GM23338 (cell line): ENCODE results near the gene FSHB. TPM values are rescaled to one million over a fixed set of nuclear protein-coding genes. Genes with fewer than 3 reads are reported as not detected.

ENCODE experiments used
- ATAC-seq: fragments of 200-7000 bp; cut with Tn5 transposase; 3 replicates; pipeline ENCODE4 v1.9.1; 2020
- DNase-seq: peaks from one replicate; pipeline ENCODE4 v3.0.0-alpha.2; 2015; ENCODE audit warnings: low spot score
- H2AFZ ChIP-seq: fragments of 200-600 bp; sonication (generic); 2 replicates; pipeline ENCODE4 v1.8.0; 2016; ENCODE audit warnings: antibody characterized with exemption, mild to moderate bottlenecking, moderate library complexity
- H3F3A ChIP-seq: fragments of 200-600 bp; sonication (generic); replicated peaks from 2 replicates; pipeline ENCODE4 v1.8.0; 2017; ENCODE audit warnings: antibody characterized with exemption, mixed run types, low read depth
- H3K27ac ChIP-seq: fragments of 200-600 bp; sonication (generic); 2 replicates; pipeline ENCODE4 v1.6.1; 2016; ENCODE audit warnings: low read depth
- H3K27me3 ChIP-seq: fragments of 200-600 bp; sonication (generic); 2 replicates; pipeline ENCODE4 v1.8.0; 2016; ENCODE audit warnings: mild to moderate bottlenecking, mixed run types, moderate library complexity; ENCODE audit not compliant: insufficient read depth
- H3K36me3 ChIP-seq: fragments of 200-600 bp; sonication (generic); 2 replicates; pipeline ENCODE4 v1.8.0; 2016; ENCODE audit warnings: mild to moderate bottlenecking; ENCODE audit not compliant: insufficient read depth
- H3K4me1 ChIP-seq: fragments of 200-600 bp; sonication (generic); 2 replicates; pipeline ENCODE4 v1.8.0; 2016; ENCODE audit warnings: mild to moderate bottlenecking, moderate library complexity; ENCODE audit not compliant: insufficient read depth
- H3K4me2 ChIP-seq: fragments of 200-600 bp; sonication (generic); 2 replicates; pipeline ENCODE4 v1.7.1; 2017; ENCODE audit warnings: mixed run types
- H3K4me3 ChIP-seq: fragments of 200-600 bp; sonication (generic); 2 replicates; pipeline ENCODE4 v1.6.1; 2016; ENCODE audit warnings: mixed run types
- H3K79me2 ChIP-seq: fragments of 200-600 bp; sonication (generic); replicated peaks from 2 replicates; pipeline ENCODE4 v1.8.0; 2017; ENCODE audit warnings: mild to moderate bottlenecking; ENCODE audit not compliant: insufficient read depth
- H3K9me2 ChIP-seq: fragments of 200-600 bp; sonication (generic); 2 replicates; pipeline ENCODE4 v1.8.0; 2017; ENCODE audit not compliant: insufficient read depth
- H4K20me1 ChIP-seq: fragments of 200-600 bp; sonication (generic); replicated peaks from 2 replicates; pipeline ENCODE4 v1.8.0; 2017; ENCODE audit warnings: mild to moderate bottlenecking; ENCODE audit not compliant: insufficient read depth
- H3K27ac Mint-ChIP-seq: 2 replicates; pipeline ENCODE4 v1.8.0; 2020; ENCODE audit warnings: inconsistent platforms, mild to moderate bottlenecking, moderate library complexity, mixed read lengths
- H3K27me3 Mint-ChIP-seq: 3 replicates; pipeline ENCODE4 v1.8.0; 2022; ENCODE audit warnings: low read depth, mild to moderate bottlenecking, moderate library complexity, mixed read lengths, inconsistent platforms; ENCODE audit not compliant: insufficient read depth, poor library complexity
- H3K36me3 Mint-ChIP-seq: 3 replicates; pipeline ENCODE4 v1.8.0; 2021; ENCODE audit warnings: low read depth, mild to moderate bottlenecking, inconsistent platforms, moderate library complexity, mixed read lengths
- H3K4me1 Mint-ChIP-seq: 3 replicates; pipeline ENCODE4 v1.8.0; 2020; ENCODE audit warnings: mild to moderate bottlenecking, inconsistent platforms, mixed read lengths
- H3K4me3 Mint-ChIP-seq: 3 replicates; pipeline ENCODE4 v1.8.0; 2021; ENCODE audit warnings: moderate library complexity, mild to moderate bottlenecking, inconsistent platforms, mixed read lengths
- H3K9me3 Mint-ChIP-seq: 3 replicates; pipeline ENCODE4 v1.8.0; 2020; ENCODE audit warnings: moderate library complexity, mild to moderate bottlenecking, inconsistent platforms, mixed read lengths
- CREB1 ChIP-seq: fragments of 250-450 bp; sonication (Bioruptor Pico); IDR thresholded peaks from 2 replicates; pipeline ENCODE4 v1.5.0; 2020; ENCODE audit warnings: low read depth, mild to moderate bottlenecking, moderate library complexity
- CTCF ChIP-seq, 2 experiments: fragments of 200-600 bp in 1 of 2; sonication (generic) in 1 of 2; conservative IDR thresholded peaks; 2 replicates each; pipeline versions ENCODE4 v1.5.1 to v1.6.1; 2016 to 2017; ENCODE audit warnings: antibody characterized with exemption in 2 of 2, low read depth in 2 of 2, mild to moderate bottlenecking in 2 of 2, moderate library complexity in 1 of 2
- ETS1 ChIP-seq: IDR thresholded peaks from 2 replicates; pipeline ENCODE4 v1.6.1; 2016; ENCODE audit warnings: antibody characterized with exemption
- EZH2 ChIP-seq: fragments of 200-600 bp; sonication (generic); IDR thresholded peaks from one replicate; pipeline ENCODE4 v1.8.0; 2017; ENCODE audit warnings: antibody characterized with exemption, mild to moderate bottlenecking, low read depth; ENCODE audit not compliant: unreplicated experiment
- EZH2phosphoT487 ChIP-seq: fragments of 200-600 bp; sonication (generic); IDR thresholded peaks from one replicate; pipeline ENCODE4 v1.8.1; 2018; ENCODE audit warnings: antibody characterized with exemption; ENCODE audit not compliant: unreplicated experiment
- JUNB ChIP-seq: IDR thresholded peaks from one replicate; pipeline ENCODE4 v1.6.1; 2016; ENCODE audit warnings: antibody characterized with exemption; ENCODE audit not compliant: unreplicated experiment
- NANOG ChIP-seq: IDR thresholded peaks from 2 replicates; pipeline ENCODE4 v1.6.1; 2016; ENCODE audit warnings: antibody characterized with exemption, borderline replicate concordance
- POLR2AphosphoS5 ChIP-seq: IDR thresholded peaks from 2 replicates; pipeline ENCODE4 v1.6.1; 2016; ENCODE audit warnings: antibody characterized with exemption, low read depth
- REST ChIP-seq: IDR thresholded peaks from one replicate; pipeline ENCODE4 v1.6.1; 2018; ENCODE audit warnings: antibody characterized with exemption; ENCODE audit not compliant: unreplicated experiment
- STAT1 ChIP-seq: IDR thresholded peaks from one replicate; pipeline ENCODE4 v1.6.1; 2016; ENCODE audit warnings: antibody characterized with exemption; ENCODE audit not compliant: unreplicated experiment
- ZNF114 ChIP-seq: fragments of 250-450 bp; sonication (Bioruptor Pico); IDR thresholded peaks from 2 replicates; pipeline ENCODE4 v1.5.0; 2020; ENCODE audit warnings: mild to moderate bottlenecking, moderate library complexity
- ZNF331 ChIP-seq: fragments of 250-450 bp; sonication (Bioruptor Pico); IDR thresholded peaks from 2 replicates; pipeline ENCODE4 v1.5.0; 2020; ENCODE audit warnings: low read depth, mild to moderate bottlenecking, moderate library complexity
- ZNF462 ChIP-seq: fragments of 250-450 bp; sonication (Bioruptor Pico); IDR thresholded peaks from 2 replicates; pipeline ENCODE4 v1.5.0; 2020; ENCODE audit warnings: mild to moderate bottlenecking, moderate library complexity
- polyA plus RNA-seq: library from polyadenylated mRNA; unstranded; fragments of >200 nt; fragmentation: Nextera tagmentation; extraction: Ambion mirVana; gene quantifications from 2 replicates; pipeline ENCODE4 v1.2.1, GENCODE V29; 2016
- total RNA-seq: library from RNA; depleted of rRNA; stranded (reverse); fragments of >200 nt; shearing (Covaris generic); gene quantifications from 2 replicates; pipeline ENCODE4 v1.2.3, GENCODE V29; 2014

Gene FSHB
- total and polyA plus RNA-seq, 2 experiments from 2014 or later: not detected

GRCh38 chr11:30257058-30257457 is 26.2 kb downstream of the FSHB start:
- Histone ChIP-seq H2AFZ (peak overlapping the region; percentile 0; the same call in 1 of the 2 replicates), H3K27ac (no peak overlapping the region), H3K79me2 (no peaks in the 10 kb centered on the region), H3K27me3 (no peaks in the 10 kb centered on the region), H3K4me3 (no peak overlapping the region), H3F3A (no peaks in the 10 kb centered on the region), H3K4me2 (no peak overlapping the region), H4K20me1 (no peaks in the 10 kb centered on the region), H3K36me3 (no peaks in the 10 kb centered on the region), H3K4me1 (no peaks in the 10 kb centered on the region), H3K9me2 (no peaks in the 10 kb centered on the region)
- peak; percentile 64 for DNase-seq
- Mint-ChIP-seq H3K27ac (no peak overlapping the region), H3K4me1 (no peaks in the 10 kb centered on the region), H3K9me3 (no peaks in the 10 kb centered on the region), H3K36me3 (no peaks in the 10 kb centered on the region), H3K27me3 (no peaks in the 10 kb centered on the region), H3K4me3 (no peak overlapping the region)
- ATAC-seq: no peak
- no peak for TF ChIP-seq CTCF (conservative IDR thresholded peaks at IDR 0.05; ENCODE audit: low read depth in 2 of 2)
- no peak for TF ChIP-seq ZNF331 (CRISPR knock-in tag)
- TF ChIP-seq CREB1 (CRISPR knock-in tag): no peak
- TF ChIP-seq EZH2phosphoT487: no peak
- no peak for TF ChIP-seq ZNF462 (CRISPR knock-in tag)
- TF ChIP-seq EZH2: no peak
- no peak for TF ChIP-seq REST
- no peak for TF ChIP-seq JUNB
- TF ChIP-seq POLR2AphosphoS5: no peak
- no peak for TF ChIP-seq STAT1
- TF ChIP-seq ETS1: no peak
- TF ChIP-seq ZNF114 (CRISPR knock-in tag): no peak
- no peak for TF ChIP-seq NANOG
